HG03457 (cell line): ENCODE measurements around the gene TRIO.

ENCODE experiments used
- ATAC-seq: cut with Tn5 transposase; IDR thresholded peaks from one replicate; pipeline ENCODE4 v1.9.1; 2021; ENCODE audit warnings: moderate number of reproducible peaks; ENCODE audit not compliant: unreplicated experiment

The TRIO gene

DNA sequence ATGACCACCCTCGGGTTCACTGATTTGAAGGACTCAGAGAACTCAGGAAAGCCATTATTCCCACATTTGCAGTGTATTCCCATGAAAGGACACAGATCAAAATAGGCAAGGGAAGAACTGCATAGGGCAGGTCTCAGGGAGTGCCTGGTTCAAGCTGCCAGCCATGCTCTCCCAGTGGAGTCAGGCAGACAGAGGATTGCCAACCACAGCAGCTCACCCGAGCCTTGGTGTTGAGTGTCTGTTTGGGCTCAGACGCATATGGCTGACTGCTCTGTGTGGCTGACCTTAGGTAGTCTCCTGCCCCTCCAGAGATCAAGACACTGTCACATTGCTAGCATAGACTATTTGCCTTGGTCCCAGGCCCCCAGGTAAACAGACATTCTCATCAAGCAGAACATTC, 322.6 kb downstream of the TRIO start:
- ATAC-seq = no peak

DNA sequence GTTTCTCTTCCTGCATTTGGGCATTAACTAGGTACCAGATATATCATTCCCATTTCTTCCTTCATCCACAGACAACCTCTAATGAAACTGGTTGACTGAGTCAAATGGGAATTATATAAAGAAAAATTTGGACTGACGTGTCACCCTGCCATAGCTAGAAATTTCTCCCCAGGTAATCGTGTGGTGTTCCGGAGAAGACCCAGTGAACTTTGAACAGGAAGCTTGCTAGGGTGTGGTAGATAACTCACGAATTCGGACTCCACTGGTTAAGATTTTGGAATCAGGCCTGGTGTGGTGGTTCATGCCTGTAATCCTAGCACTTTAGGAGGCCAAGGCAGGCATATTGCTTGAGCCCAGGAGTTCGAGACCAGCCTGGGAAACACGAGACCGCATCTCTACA, 324.1 kb downstream of the TRIO start:
- ATAC-seq = no peak

DNA sequence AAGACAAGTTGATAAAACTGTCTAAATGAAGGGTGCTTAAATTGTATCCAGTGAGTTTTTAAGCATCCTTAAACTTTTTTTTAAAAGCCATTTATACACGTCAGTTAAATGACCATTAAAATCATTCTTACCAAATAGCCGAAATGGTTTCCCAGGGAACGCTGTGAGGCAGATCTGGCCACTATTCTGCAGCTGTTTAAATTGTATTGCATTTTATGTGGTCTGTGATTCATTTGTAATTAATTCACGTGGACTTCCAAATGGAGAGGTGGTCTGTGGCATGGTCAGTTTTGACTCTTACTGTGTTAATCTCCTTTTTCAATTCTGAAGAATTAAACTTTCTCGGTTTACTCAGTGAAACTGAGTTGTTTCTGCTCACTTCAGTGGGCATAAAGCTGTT, 324.7 kb downstream of the TRIO start:
- ATAC-seq = no peak

DNA sequence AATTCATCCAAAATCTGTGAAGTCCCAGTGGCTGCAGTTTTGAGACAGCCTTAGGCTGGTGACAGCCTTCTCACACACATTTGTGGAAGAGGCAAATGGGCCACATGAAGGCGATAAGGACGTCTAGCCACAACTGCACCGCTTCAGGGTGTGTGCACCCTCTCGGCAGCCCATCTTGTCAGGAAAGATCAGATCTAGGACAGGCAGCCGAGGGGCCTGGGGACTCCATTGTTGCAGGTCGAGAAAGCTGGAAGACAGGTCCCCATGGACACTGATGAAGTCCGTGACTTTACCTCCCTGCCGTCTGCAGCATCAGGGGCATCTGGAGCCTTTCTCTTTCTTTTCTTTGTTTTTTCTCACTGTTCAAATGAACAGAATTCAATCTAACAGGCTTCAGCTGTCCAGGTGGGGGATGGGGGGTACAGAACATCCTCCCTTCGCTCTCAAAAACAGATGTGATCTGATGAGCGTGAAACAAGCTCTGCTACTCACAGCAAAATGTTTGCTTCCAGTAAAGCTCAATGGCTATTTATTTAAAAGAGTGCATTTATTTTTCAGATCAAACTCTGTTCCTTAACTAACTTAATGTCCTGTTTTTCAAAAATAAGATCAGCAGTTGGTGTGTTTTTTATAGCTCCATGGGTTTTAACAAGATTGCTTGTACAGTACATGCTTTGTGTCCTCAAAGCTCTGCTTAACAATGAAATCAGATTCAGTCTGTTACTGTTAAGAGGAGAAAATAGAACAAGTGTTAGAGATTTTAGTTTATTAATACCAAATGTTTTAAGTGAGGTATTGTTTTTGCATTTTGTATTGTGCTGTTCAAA, 326.6 kb downstream of the TRIO start:
- ATAC-seq = no peak

DNA sequence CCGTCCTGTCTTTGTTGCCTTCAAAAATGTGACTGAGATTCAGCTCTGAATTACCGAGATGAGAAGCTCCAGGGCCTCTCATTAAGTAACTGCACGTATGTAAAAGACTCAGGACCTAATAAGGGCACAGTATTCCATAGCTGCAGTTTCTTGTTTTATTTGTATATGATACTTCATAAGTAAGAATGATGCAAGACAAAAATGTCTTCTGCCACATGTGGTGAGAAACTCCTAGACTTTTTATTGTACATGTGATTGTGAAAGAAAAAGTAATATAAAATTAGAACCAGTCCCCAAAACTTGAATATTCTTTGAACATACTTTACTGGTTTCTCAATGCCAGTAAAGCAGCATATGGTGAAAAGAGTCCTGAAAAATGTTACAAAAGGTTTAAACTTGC, 328.4 kb downstream of the TRIO start:
- no peak for ATAC-seq

DNA sequence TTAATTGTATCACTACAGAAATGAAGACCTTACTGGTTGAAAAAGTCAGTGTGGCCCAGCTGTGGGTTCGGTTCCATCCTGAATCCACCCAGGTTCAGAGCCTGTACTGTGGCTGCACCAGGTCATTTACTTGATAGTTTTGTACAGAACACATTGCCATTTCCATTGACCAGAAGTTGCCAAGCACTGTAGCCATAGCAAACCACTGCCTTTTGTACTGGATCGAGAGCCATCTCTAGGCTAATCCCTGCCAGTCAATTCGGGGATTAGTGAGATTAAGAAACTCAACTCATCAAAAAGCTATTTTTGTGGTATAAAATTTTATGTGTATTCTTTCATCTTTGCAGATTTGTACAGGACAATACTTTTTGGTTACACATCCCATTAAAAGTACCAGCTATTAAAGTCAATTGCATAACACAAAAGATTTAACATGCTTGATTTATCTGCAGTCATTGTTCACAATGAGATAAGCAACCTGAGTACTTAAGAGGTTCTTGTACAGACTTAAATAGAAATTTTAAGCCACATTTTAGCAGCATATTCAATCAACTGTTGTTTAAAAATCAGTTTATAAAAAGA, 329.9 kb downstream of the TRIO start:
- no peak for ATAC-seq

DNA sequence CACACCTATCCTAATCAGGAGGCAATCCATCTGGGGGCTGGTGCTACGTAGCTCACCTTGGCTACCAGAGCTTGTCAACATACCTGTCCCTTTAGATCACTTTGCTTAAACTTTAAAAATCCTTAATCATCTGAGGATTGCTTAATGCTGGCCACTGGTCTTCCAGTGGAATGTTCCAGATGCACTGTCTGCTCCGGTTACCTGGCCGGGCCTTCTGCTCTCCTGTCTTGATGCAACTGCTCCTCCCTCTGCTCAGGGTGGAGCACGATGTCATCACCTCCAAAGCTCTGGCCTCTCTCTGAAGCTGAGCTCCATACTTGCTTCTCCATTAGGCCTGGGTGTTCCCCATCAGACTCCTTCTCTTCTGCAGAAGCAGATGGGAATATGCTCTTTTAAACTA, 331.9 kb downstream of the TRIO start:
- no peak for ATAC-seq

DNA sequence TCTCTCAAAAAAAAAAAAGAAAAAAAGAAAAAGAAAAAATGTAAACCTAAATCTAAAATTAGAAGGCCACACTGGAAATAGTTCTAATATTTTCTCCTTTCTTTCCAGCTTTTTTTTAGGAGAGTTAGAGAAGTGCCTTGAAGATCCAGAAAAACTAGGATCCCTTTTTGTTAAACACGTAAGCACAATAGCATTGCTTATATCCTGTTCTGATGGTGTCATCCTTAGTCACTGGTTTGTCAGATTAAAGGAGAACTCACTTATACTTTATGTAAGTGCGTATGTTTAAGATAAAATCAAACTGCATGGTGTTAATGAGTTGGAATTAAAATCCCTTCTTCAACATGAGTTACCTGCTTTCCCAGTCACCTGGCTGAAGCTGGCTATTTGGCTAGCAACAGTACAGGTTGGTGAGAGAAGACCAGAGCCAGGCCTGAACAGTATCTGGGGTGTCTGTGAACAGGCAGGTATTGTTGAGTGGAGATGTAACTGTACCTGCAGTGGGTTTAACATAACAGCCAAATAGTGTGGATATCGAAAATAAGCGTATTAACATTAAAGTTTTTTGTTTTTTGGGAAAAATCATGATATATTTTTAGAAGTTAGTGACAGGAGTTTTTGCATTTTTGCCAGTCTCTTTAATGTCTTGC, 333.8 kb downstream of the TRIO start:
- ATAC-seq = no peak

DNA sequence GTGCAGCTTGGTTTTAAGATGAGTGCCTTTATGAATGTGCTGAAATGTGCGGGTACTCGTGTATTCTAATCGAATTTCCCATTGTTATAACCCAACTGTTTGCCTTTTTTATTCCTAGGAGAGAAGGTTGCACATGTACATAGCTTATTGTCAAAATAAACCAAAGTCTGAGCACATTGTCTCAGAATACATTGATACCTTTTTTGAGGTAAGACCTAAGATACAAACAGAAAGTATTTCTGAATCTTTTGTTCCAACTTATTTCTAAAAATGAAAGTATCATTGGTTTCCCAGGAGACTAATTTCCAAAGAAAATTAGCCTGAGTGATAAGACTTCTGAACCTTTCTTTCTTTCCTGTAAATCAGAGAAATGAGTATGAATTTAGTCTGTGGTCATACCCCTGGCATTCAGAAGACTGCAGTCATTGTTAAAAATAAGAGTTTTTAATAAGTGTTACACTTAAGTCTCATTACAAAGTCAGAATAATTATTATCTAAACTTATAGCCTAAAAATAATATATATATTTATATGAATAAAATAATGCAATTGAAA, 336.1 kb downstream of the TRIO start:
- ATAC-seq = no peak

DNA sequence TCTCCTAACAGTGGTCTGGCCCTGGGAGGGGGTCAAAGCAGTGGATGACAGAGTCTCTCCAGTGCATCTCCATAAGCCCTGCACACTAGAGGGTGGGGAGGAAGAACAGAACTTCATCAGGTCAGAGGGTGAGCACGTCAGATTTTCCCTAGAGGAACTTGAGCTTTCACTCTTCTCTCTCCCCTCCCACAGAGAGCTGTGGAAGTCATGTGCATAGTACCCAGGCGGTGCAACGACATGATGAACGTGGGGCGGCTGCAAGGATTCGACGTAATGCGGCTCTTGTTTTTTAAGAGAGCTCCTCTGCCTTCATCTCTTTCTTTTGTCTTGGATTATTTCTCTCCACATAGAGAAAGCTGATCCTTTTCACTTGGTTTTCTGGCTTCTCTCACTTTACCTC, 338.2 kb downstream of the TRIO start:
- ATAC-seq = no peak

DNA sequence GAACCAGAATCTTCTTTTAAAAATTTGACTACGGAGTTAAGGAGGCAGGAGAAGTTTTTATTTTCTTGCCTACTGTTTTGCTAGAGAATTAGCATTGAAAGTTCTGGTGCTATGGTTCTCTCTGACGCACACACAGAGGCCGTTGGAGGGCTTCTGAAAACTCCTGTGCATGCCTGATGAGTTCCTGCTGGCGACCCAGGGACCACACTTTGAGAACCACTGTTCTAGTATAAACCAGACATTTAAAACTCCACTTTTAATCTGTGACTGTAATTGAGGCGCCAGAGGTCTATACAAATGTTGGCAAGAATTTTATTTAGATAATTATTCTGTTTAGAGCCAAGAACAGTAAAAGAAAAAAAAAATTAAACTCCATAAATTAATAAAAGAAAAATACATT, 338.9 kb downstream of the TRIO start:
- no peak for ATAC-seq

DNA sequence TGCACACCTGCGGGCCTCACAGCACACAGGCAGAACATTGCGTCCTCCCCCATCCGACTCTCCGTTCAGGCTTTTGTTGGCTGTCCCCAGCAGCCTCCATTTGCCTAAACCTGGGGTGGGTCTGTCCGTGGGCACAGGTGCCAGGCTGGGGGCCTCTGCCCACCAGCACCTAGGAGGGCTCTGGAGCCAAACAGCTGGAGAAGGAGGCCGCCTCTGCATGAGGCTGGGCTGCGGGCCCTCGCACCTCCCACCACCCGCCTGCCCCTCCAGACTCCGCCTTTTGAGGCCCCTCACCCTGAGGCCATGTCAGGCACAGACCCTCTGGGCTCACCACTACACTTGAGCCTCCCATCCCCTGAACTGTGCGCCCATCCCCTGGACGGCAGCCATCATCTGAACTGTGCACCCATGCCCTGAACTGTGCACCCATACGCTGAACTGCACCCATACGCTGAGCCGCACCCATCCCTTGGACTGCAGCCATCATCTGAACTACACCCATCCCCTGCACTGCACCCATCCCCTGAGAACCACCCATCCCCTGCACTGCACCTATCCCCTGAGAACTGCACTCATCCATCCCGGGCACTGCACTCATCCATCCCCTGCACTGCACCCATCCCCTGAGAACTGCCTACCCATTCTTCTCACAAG, 340.5 kb downstream of the TRIO start:
- ATAC-seq = no peak

DNA sequence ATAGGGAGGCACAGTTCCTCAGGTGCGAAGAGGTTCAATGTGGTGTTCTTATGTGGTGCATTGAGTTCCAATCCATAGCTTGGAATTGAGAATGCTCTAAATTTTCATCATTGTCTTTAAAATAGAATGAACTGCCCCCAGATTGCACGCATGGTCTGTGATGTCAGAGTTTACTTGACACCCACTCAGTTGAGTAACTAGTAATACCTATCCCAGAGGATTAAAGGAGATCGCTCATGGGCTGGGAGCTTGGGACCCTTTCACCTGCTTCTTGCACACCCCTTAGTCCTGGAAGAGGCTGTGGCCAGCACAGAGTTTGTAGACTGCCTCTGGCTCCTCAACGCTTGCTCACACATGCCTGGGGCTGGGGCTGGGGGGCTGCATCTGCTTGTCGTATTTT, 343.3 kb downstream of the TRIO start:
- no peak for ATAC-seq

DNA sequence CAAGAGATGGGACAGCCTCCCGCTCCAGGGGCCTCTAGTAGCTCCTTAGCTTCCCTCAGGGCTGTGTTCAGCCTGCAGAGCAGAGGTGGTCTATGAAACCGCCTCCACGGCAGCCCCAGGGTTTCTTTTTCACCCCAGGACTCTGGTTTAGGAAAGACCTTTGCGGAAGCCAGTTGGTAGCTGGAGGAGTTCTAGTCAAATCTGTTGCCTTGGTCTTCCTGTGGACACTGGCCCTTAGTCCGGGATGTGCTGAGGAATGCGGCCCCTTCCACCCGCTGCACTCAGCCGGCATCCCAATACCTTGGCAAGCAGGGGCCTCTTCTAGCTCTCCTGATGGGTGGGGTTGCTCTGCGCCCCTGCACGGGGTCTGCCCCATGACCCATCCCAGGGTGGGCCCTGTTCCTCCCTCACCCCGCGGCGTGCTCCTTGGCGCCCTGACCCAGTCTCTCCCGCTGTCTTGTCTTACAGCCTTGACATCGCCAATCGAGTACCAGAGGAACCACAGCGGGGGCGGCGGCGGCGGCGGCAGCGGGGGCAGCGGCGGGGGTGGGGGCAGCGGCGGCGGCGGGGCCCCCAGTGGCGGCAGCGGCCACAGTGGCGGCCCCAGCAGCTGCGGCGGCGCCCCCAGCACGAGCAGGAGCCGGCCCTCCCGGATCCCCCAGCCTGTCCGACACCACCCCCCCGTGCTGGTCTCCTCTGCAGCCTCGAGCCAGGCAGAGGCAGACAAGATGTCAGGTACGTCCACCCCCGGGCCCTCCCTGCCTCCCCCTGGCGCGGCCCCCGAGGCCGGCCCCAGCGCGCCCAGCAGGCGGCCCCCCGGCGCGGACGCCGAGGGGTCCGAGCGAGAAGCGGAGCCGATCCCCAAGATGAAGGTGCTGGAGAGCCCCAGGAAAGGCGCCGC, 344.1 kb downstream of the TRIO start:
- ATAC-seq = no peak

DNA sequence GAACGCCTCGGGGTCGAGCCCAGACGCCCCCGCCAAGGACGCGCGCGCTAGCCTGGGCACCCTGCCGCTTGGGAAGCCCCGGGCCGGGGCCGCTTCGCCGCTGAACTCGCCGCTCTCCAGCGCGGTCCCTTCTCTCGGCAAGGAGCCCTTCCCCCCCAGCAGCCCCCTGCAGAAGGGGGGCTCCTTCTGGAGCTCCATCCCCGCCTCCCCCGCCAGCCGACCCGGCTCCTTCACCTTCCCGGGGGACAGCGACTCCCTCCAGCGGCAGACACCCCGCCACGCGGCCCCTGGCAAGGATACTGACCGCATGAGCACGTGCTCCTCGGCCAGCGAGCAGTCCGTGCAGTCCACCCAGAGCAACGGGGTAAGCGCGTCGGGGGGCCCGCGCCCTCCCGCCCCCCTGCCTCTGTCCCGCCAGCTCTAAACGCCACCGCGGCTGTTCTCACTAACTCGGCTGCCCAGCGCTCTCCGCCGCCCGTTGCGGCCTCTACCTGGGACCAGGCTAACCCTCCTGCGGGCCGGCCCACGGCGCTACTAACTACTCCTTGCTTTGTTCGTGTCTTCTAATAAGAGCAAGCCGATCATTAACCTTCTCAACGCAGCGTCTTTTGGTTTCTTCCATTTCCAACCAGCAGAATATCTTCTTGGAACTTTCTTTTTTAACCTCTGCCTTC, 344.9 kb downstream of the TRIO start:
- no peak for ATAC-seq

DNA sequence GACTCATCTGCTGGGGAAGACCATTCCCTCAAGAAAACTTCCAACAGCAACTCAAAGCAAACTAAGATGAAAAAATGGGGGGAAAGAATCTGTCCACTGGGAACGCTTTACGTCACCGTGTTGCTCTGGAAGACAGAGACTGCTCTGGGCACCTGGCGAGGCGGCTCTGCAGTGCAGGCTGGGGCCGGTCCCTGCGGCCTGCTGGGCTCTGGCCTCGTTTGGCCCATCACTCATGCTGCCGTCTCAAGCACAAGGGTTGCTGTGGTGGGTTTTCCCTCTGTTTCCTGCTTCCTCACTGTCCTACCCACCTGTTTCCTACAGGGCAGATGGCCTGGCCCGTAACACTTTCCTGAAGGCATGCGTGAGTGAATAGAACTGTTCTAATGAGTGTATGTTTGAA, 345.6 kb downstream of the TRIO start:
- no peak for ATAC-seq

DNA sequence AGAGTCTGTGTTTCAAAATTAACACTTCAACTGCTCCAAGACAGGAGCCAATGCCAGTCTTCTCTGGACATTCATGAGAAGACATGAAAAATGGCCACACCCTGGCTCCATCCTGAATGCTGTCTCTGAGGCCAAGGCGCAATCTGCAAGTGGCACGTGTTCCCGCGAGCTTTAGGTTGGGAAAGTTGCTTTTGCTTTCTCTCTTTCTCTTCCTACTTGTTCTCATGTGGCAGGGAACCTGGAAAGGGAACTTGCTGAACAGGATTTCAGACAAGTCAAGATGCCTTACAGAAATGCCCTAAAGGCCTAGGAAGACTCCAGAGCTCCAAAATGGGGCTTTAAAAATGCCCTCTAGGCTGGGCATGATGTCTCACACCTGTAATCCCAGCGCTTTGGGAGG, 346.5 kb downstream of the TRIO start:
- ATAC-seq = no peak

DNA sequence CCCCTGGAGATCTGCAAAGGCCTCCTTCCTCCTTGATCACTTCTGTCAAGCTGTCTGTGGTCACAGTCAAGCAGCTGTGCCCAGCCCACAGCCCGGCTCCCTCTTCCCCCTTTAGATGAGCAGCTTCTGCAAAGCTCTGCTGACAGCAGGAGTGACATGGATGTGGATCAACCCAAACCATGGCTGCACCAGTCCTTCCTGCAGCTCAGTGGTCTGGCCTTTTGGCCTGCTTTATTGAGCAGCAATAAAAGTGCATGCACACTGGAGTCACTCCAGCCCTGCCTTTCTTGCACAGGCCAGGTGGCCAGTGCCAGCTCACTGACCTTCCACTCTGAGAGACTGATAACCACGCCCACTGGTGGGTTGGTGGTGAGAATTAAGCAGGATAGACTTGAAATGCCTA, 347.2 kb downstream of the TRIO start:
- ATAC-seq = no peak

DNA sequence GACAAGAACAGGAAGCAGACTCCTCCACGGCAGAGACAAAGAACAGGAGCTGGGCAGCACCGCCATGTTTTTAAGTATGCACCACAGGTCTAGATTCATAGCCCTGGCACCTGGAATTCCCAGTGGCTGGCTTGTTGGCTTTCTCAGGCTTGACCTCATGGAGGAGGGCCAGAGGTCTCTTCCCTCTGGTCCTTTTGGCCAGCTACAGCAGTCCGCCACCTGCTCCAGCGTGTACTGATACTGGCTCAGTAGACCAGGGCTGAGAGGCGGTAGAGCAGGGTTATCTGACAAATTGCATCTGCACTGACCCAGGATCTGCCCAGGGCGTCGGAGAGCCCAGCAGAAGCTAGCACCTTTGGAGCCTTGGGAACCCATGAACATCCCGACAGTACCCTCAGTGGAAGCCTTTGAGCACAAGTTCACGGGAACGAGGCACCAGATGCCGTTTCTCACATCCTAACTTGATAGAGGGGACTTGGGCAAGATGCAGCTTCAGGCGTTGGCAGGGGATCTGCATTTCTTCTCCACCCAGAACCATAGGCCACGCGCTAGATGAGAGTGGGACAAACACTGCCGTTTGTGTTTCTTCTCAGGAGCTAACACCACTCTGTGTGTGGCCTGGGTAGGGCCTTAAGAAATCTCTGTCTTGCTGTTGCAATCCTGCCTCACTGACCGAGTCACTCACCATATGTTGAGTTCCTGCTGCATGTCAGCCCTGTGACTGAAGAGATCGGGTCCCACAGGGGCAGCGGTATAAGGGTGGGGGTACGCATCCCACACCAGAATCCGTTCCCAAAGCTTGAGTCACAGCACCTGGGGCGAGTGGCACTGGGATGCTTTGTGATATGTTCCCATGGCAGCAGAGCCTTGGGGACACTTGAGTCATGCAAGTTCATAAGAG, 348.1 kb downstream of the TRIO start:
- no peak for ATAC-seq
